Ureter (tissue), 1 donor: Measurements from ENCODE around the gene SIX3. TPM values are rescaled to one million over a fixed set of nuclear protein-coding genes. Genes with fewer than 3 reads are reported as not detected.

Source experiments
- DNase-seq: peaks from one replicate; pipeline ENCODE4 v3.0.0-alpha.2; 2020; ENCODE audit warnings: low spot score
- total RNA-seq: library from RNA; stranded (reverse); gene quantifications from one replicate; pipeline ENCODE4 v1.2.4, GENCODE V29; 2023
- donor health status: DM: yes; HTN: yes; CAD: no.

The SIX3 gene
- total RNA-seq, 1 donor from 2014 or later, result not detected

DNA sequence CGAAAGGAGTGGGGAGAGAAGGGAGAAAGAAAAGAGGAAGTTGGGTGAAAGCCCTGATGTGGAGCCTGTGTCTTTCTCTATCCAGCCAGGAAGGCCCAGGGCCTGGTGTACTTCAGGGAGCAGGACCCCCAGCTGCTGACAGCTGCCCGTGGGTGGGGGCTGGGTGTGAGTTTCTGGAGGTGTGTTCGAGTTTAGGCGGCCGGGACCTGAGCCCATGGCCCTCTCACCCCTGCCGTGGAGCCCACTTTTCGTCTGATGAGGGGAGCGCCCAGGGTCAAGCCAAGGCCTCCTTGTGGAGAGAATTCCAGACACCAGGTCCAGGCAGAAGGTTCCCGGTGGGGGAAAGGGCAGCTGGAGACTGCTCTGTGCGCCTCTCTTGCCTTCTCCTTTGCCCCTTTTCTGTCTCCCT lies 2.2 kb downstream of the SIX3 start:
- no peak for DNase-seq

DNA sequence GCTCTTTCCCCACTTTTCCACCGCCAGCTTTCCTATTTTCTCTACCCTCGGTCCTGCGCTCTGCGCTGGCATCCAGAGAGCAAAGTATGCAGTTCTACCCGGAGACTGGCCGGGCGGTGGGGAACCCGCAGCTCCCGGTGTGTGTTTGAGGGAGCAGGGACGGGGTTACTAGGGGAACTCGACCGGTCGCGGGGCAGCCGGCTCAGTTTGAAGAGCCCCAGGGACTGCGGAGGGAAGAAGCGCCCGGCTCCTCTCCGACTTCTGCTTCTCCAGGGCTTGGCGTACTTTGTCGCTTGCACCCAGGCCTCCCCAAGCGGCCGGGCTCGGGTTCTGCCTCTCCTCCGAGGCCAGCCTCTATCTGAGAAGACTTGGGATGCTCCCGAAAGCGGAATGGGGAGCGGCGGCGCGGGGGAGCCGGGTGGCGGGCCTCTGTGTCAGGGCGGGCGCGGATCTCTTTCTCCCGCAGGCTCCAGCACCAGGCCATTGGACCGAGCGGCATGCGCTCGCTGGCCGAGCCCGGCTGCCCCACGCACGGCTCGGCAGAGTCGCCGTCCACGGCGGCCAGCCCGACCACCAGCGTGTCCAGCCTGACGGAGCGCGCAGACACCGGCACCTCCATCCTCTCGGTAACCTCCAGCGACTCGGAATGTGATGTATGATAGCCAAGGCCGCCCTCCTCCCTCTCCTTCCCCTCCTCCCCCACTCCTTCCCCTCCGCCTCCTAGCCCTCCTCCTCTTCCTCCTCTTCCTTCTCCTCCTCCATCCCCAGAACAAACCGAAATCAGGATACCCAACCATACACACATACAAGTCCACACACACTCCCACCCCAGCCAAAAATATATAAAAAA lies 2.8 kb downstream of the SIX3 start:
- no peak for DNase-seq

DNA sequence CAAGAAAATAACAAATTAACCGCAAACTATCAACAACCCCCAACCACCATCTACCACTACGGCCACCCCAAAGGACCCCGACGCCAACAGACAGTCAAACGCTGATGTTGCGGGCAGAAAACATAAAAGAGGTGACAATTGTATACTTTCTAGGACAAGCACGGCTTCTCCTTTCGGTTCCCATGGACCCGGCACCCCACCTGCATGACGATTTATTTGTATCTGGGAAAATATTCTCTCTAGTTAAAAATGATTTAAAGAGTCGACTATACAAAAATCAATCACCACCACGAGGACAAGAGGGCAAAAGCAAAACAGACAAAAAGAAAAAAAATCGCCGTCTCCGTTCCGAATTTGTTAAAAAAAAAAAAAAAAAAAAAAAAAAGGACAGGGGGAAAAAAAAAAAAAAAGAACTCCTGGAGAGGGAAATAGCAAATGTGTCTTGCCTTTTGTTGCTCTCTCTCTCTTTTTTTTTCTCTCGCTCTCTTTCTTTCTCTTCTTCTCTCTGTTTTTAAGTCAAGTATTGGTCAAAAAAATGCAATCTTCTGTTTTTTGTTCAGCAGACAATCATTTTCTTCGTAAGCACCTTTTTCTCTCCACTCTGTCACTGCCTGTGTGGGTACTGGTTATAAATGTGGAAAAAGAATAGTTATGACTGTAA lies 3.6 kb downstream of the SIX3 start:
- no peak for DNase-seq

DNA sequence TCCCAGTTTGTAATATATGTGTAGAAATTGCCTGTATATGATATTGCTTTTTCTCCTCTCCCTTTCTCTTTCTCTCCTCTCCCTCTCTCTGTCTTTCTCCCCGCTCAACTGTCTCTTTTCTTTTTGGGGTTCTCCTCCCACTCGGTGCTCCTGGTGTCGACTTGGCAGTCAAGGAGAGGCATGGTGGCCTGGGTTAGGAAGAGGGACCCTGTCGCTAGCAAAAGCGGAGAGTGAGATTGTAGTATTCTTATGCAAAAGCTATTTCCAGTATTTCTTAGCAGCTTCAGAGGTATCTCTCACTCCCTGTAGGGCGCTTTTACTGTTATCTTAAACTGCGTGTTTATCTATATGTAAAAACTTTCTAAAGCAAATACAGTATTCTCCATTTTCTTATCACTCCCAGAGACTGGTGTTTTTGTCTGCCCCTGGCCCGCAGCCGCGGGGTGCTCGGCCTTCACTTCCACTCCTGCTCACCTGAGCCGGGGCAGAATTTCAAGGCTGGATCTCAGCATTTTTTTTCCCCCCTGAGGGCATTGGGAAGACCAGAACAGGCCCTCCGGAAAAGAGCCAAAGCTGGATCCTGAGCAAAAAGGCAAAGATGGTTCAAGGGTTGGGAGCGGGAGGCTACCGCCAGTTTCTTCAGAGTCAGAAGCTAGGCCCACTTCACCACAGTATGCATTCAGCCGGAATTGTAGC lies 4.3 kb downstream of the SIX3 start:
- no peak for DNase-seq

DNA sequence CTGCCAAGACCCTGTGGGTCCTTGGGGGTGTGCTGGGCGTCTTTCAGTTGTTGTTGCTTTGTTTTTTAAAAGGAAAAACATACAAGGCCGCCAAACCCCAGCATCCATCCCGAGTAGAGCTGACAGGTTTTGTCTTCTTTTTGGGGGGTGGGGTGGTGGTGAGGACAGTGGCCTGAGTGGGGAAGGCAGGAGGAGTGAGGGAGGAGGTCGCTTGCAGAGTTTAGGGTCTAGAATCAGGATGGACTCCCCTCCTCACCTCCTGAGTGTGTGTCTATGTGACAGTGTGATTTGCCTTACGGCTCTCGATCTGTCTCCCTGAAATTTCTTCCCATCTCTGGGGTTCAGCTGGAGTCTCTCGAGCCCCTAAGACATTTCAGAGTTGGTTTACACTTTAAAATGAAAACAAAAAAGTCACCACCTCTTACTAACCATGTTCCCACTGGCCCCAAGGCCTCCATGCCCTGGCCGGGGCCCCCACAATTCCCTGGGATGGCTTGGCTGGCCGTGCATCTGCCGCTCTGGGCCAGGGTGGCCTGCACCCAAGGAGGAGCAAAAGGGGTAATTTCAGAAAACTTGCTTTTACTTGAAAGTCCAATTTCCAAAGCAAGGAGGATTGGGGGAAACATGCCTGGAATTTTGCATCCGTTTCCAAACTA lies 5.0 kb downstream of the SIX3 start:
- DNase-seq, result no peak

DNA sequence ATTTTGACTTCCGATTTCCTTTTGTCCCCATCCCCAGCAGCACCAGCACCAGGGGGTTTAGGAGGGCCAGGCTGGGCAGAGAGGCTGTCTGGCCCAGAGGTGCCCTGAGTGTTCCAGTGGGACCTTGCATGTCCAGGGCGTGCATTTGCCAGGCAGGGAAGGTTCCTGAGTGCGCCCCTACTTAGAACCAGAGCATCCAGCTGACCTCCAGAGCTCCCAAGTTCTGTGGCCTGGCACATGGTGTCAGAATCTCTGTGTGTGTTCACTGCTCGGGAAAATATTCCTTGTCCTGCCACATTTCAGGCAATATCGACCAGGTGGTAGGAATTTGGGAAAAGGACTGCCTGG lies 5.5 kb downstream of the SIX3 start:
- no peak for DNase-seq

DNA sequence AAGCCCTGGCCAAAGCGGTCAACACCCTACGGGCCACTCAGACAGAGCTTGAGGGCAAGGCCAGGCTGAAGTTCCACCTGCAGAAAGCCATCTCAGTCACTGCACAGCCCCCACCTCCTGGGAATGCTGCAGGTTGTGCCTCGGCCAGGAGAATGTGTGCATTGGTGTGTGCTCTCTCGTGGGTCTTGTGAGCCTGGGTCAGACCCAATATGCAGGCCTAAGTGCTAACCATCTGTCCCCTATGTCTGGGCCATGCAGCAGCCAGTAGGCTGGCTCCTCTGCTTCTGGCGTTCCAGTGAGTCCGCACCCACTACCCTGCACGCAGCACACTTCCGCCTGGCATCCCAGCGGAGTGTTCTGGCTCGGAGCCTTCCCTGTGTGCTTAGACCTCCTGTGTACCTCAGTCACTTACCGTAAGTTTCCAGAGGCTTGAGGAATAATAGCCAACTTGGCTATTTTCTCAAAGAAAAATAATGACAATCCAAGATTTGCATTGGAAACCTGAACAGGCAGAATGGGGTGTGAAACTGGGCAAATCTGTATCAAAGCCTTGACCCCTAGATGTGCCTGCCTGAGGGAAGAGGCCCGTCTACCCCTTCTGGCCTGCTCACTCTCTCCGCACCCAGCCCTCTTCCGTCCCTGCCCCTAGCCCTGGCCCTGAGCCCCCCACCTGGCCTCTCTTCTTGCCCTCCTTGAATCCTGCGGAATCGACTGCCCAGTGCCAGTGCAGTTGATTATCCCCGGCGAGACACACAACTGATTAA lies 7.2 kb downstream of the SIX3 start:
- no peak for DNase-seq

DNA sequence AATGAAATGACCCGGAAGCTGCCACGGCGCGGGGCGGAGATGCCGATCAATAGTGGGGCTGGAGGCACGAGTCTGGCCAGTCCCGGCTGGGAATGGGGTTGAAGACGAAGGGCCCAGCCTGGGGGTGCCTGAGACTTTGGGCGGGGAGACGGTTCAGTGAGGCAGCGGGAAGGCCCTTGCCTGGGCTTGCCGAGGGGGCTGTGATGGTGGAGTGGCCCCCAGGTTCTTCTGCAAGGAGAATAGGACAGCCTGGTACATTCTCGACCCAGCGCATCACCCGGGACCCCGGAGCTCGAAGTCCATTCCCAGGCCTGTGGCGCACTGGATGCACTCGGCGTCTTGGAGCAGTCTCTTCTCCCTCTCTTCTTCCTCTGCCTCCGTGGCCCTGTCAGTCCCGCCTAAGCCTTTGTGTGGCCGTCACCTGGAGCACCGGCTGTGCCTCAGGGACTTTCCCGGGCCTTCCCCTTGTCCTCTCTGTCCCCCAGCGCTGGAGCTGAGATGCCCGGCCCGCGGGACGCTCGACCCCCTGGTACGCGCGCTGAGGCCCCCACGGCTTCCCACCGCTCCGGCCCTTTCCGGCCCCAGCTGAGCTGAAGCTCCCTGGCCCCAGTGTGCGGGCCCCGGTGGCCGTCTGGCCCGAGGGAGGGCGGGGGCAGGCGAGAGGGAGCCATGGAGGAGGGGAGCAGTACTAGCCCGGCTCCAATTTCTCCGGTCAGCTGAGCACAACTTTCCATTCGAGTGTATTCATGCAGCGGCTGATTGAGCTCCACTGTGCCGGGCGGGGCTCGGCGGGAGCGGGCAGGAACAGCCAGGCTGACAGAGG lies 8.0 kb downstream of the SIX3 start:
- DNase-seq, result no peak

DNA sequence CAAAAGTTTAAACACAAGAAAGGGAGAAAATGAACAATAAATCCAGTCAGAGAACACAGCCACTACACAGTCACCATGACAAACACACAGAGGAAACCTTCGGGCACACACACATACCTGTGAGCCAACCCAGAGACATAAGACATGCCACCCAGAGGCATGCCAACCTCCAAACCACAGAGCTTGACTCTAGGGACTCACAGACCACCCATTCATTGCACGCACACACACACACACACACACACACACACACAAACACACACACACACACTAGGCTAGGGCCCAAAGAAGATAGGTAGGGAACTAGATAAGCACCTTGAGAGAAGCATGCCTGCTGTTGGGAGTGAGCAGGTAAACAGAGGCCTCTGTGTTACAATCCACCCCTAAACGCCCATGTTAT lies 9.1 kb downstream of the SIX3 start:
- no peak for DNase-seq

DNA sequence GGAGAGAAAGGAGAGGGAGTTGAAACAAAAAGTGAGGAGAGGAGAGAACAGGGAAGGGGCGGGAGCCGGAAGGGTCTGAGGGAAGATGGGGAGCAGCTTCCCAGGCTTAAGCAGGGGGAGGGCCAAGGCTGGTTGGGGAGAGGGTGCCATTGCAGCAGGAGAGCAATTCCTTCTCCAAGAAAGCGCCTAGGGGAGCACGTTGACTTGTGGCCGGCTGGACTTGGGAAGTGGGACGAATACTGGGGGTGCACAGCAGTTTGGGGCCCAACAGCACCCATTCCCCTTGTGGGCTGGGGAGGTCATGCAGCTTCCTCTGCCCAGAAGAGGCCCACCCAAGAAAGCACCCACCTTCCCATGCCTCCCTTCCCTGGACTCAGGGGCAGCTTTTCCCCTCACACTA lies 9.6 kb downstream of the SIX3 start:
- DNase-seq, result no peak

DNA sequence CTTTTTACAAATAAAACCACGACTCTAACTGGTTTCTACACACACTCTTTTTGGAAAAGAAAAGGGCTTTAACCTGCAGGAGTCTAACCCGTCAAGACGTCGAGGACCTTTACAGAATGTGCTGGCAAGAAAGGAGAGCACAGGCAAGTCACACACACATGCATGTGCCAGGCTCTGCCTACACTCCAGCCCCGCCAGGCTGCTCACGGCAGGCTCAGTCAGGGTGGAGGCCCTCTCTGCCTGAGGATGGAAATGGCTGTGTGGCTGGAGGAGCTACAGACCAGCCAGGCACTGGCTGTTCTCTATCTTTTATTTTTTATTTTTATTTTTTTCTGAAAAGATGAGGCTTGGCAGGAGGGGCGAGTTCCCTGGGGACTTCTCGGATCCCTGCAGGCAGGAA lies 10.2 kb downstream of the SIX3 start:
- DNase-seq, result no peak

DNA sequence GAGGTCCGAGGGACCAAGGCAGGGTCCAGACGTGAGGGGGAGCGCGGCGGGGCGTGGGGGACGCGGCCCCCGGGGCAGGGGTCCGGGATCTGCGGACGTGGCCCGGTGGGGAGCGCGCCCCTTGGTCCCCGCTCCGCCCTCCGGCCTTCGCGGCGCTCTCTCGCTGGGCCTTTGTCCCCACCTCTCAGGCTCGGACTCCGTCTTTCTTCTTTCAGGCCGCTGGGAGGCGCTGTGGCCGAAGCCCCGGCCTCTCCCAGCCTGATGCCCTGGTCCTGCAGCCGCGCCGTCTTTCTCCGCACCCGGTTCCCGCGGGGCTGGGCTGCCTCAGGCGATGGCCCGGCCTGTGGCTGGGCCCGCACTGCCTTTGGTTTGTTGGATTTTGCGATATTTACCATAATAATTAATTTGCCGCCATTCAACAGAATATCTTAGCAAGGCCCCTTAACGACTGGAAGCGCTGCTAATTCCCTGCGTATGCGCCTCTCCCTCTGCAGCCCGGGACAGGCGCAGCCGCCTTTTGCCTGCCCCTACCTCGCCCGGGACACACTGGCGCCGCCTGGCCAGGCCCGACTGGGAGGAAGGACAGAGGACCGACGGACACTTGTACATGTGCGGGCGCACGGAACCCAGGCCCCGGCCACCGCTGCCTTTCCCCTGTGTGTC lies 10.8 kb downstream of the SIX3 start:
- DNase-seq, result no peak

DNA sequence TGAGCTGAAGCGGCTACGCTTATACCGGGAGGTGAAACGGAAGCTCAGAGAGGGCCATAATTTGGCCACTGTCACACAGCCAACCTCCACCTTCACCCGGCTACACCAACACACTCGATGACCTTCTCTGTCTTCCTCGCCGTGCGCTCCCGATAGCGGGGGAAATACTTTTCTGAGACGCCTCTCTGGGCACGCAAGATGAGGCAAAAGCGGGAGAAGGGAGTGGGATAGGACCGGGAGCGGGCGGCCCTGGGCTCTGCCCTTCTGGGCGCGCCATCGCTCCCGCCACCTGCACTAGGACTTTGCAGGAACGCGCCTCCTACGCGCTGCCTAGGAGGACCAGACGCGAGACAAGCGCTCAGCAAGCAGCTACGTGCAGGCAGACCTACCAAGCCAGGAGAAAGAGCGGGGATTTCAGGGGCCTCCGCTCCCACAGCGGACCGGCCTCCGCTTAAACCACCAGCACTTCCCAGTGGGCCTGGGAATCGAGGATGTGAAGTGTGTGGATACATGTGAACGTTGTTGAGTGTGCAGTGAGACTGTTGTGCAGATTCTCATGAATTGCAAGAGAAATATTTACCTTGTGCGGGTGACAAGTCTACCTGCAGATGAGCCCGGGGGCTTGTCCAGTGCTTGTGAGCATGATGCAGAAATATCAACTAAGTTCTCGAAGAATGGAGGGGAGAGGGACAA lies 11.4 kb downstream of the SIX3 start:
- no peak for DNase-seq

DNA sequence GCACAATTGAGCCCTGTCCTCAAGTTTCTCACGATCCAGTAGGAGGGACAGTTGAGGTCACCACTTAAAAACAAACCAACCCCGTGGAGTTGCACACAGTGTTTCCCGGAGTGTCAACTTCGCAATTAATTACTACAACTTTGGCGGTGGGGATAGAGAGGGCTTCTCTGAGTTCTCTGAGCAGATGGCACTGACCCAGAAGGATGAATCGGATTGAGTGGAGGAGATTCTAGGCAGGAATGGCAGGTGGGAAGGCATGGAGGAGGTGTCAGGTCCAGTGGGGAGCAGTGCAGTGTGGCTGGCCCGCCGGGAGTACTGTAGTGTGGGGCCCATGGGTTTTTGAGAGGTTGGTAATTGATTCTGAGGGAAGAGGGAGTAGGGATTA lies 12.0 kb downstream of the SIX3 start:
- no peak for DNase-seq

DNA sequence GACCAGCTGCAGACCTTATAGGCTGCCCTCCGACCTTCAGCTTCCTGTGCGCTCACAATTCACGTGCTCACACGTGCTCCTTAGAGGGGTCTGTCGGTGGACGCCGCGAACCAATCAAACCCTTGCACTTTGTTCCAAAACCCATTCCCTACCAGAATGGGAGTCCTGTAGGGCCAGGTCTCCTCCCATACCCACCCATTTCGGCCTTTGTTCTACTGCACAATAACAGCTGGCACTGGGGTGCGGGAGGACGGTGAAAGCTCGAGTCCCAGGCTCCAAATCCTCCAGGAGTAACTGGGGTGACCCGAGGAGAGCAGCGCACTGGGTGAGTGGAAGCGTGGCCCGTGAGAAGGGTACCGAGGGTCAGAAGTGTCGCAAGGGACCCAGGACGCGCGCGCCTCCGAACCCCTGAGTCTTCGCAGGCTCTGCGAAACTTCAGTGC lies 13.0 kb downstream of the SIX3 start:
- no peak for DNase-seq

DNA sequence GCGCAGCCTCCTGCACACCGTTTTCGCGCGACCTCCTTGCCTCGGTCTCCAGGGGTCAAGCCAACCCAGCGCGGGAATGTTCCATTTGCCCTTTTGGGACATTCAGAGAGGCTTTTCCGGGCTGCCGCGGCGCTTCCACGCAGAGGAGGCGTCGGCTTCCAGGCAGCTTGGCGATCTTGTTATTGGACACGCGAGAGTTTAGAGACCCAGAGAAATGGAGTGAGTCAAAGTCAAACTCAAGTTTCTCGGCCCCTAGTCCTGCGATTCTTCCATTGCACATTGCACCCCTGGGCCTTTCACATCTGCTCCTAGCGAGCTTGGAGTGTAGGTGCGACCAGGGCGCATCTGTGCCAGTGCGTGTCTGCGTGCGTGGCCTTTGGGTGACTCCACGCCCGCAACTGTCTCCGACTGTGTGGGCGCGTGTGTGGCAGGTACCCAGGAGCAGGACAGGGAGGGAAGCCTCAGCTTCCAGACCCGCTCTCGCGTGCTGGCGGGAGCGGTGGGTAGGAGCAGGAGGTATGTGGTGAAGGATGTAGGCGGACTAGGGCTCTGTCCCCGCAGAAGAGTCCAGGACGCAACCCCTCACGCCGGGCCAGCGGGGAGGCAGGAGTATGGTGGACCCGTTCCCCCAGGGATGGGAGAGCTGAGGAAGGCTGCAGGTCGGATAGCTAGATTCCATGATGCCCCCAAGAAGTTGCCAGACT lies 13.5 kb downstream of the SIX3 start:
- no peak for DNase-seq

DNA sequence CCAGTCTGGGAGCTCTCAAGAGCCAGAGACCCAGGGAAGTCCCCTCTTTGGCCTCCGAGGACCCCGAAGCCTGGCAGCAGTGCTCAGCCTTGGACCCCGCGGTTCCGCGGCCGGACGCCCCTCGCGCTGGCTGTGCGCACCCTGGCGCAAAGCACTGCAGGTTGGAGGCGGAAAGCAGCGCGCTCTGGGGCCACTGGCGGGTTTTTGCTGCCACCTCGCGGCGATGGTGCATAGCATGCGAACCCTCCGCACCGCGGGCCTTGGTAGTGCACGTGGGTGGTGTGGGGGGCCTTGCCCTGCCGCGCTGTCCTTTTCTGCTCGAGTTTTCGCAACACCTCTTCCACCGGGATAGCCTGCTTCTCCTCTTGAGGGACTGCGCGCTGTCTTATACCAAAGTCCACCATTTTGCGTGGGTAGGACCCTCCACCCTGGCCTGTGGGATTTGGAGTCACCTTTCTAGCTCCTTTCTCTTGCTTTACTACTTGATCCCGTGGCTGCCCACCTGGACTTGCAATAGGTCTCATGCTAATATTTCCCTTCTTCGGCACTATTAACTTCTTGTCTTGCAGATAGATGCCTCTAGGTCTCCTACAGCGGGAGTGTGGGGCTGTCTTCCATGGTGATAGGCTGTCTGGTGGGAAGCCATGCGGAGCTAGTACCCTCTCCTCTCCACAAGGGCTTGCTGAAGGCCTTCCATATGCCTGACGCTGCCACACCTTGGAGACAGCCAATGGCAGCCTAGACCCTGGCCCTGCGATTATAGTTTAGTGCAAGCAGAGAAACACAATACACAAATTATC lies 14.3 kb downstream of the SIX3 start:
- peak; percentile 77 for DNase-seq

DNA sequence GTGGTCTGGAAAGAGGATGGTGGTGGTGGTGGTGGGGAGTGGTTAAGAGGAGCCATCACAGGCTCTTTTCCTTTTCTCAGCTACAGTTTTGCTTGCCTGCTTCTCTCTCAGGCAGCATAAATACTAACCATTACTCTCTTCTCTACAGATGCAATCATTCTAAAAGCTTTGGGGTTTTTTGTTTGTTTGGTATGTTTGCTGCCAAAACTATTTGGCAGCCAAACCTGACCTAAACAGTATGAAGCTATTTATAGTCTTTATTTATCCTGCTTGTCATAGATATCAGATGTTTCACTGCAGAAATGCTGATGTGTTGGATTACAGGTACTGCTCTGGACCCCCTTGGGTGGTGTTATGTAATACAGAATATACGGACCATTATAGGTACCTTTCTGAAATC lies 15.3 kb downstream of the SIX3 start:
- DNase-seq, result no peak
